PFSK-1 (cell line): ENCODE results near the gene MPEG1.

ENCODE experiments used
- FOXP2 ChIP-seq: optimal IDR thresholded peaks from 2 replicates; pipeline ENCODE3; 2011; ENCODE audit warnings: borderline replicate concordance, control low read depth, inconsistent platforms; ENCODE audit not compliant: insufficient read depth; ENCODE audit errors: extremely low read length, extremely low read depth
- POLR2AphosphoS5 ChIP-seq: IDR thresholded peaks from 2 replicates; pipeline ENCODE4 v1.6.1; 2012; ENCODE audit warnings: low read depth, mild to moderate bottlenecking, control low read depth, low read length, moderate library complexity
- SIN3A ChIP-seq: IDR thresholded peaks from 2 replicates; pipeline ENCODE4 v1.6.1; 2012; ENCODE audit warnings: mild to moderate bottlenecking, low read length, moderate library complexity, borderline replicate concordance; ENCODE audit not compliant: insufficient read depth

DNA sequence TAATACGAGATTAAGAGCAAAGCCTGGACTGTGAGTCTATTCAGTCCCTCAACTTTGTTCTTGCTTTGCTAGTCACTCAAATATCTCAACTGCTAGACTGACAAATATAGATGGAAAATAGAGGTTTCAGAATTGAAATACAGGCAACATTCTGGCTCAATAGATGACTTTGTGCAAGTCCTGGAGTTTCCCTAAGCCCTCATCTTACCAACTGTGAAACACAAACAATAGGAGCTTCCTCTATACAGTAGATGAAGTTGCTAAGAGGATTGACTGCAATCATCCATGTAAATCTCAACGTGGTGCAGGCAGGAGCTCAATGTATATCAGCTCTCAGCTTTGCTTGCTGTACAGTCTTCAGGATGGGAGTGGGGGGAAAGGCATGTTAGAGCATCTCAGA is 6.2 kb upstream of the MPEG1 start:
- TF ChIP-seq SIN3A (no peak), POLR2AphosphoS5 (no peak), FOXP2 (no peak)
